Mesangial cell (primary cell): Measurements from ENCODE around the gene ITSN1. TPM values are rescaled to one million over a fixed set of nuclear protein-coding genes. Genes with fewer than 3 reads are reported as not detected.

Experiments
- total RNA-seq: library from RNA; depleted of rRNA; stranded (reverse); fragments of >200 nt; gene quantifications from 2 replicates; pipeline ENCODE4 v1.2.3, GENCODE V29; 2015

The ITSN1 gene
- total RNA-seq = 33.6 and 58.9 TPM in 2 replicates

GRCh38 chr21:33642027-33642895 is at the start of gene ITSN1:
ITSN1 (plus strand) TSS chr21:33642501; CDS start chr21:33718829, 76,328 bp downstream.

GRCh38 chr21:33641352-33642026 is 812 bp upstream of the ITSN1 start, which contains the start of gene CRYZL1:
CRYZL1 (minus strand) TSS chr21:33641741; CDS start chr21:33631551, 10,190 bp downstream.

GRCh38 chr21:33915368-33916199 is 273.3 kb downstream of the ITSN1 start, which contains the start of gene ATP5PO:
ATP5PO (minus strand) TSS chr21:33915804; CDS start chr21:33915763, 41 bp downstream.

Other genes with a start within 250 kb of the ITSN1 start
- gene IFNGR2, start 239.1 kb upstream of the ITSN1 start, total RNA-seq = 43.2 and 45.6 TPM in 2 replicates
- gene TMEM50B, start 162.5 kb upstream of the ITSN1 start, total RNA-seq = 12.3 and 13.4 TPM in 2 replicates
- gene DNAJC28, start 150.8 kb upstream of the ITSN1 start, total RNA-seq = 0.16 and 0.63 TPM in 2 replicates
- gene GART, start 100.4 kb upstream of the ITSN1 start, total RNA-seq = 42.5 and 88.2 TPM in 2 replicates
- 105 and 113 TPM in 2 replicates for gene SON, start 99.5 kb upstream of the ITSN1 start, total RNA-seq
- 14.2 and 41.2 TPM in 2 replicates for gene DONSON, start 53.8 kb upstream of the ITSN1 start, total RNA-seq
- gene CRYZL1, start 760 bp upstream of the ITSN1 start, total RNA-seq = 10.3 and 16.2 TPM in 2 replicates